Measurements from ENCODE around the gene SHLD1.

The SHLD1 gene

DNA sequence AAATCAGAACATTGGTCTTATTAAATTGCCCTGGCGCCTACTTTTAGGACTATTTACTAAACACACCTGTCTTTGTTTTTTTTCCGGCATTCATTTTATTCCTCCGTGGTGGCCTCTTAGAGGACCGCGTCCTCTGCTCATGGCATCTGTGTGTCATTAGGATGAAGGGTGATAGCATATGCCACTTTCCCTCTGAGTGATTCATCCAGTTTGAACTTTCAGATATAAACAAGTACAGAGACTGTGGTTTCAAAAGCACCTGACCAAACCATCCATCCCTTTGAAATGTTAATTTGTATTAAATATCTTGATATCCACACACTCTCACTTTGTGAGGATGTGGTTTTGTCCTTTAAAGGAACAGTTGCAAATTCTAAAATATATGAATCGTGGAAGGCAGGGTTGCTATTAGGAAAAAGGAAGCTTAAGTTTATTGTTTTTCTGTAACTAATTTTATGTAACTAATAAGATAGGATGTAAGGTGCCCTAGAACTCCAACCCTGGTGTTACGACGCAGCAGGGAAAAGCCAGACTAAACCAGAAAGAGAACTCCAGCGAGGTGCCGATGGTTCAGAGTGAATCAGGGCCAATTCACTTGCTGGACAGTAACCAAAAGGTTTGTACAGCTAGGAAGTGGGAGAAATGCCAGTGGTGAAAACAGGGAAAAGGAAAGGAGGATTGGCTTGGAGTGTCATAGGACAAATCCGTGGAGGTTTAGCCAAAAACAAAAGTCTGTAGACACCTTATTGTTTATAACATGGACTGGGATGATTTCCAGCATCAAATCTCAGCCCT lies 98.7 kb downstream of the SHLD1 start:
- DNase-seq (ENCODE audit: low read depth) = peak; percentile 72

DNA sequence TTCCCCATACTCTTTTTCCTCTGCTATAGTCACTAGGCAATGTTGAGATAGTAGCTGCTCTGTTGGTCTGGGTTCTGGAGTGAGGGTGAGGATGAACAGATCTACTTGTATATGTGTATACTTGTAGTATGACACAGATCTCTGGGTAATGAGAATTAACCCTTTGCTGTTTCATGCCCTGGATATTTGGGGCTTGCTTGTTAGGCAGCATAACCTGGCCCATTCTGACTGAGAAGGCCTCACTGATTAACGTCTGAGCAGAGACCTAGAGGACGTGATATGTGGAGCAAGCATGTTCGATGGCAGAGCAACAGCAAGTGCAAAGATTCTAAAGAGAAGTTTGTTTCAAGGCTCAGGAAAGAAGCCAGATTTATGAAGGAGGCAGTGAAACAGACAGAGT lies 105.7 kb downstream of the SHLD1 start:
- no peak for DNase-seq (ENCODE audit: low read depth)

DNA sequence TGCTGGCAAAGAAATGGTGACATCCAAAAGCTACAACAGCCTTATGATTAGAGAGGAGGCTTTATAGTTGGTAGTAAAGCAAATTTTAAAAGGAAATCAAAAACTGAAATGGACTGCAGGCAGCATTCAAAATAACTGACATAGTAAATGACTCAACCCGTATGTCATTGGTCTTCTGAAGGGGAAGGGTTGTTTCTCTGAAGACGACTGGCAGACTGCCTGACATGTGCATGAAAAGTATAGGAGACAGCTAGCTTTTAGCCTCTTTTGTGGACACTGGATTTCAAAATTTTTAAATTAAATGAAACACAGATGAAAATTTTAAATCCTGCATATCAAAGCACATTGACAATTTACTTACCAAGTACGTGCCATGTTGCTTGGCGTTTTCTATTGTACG lies 109.4 kb downstream of the SHLD1 start:
- peak; percentile 24 for DNase-seq (ENCODE audit: low read depth)

DNA sequence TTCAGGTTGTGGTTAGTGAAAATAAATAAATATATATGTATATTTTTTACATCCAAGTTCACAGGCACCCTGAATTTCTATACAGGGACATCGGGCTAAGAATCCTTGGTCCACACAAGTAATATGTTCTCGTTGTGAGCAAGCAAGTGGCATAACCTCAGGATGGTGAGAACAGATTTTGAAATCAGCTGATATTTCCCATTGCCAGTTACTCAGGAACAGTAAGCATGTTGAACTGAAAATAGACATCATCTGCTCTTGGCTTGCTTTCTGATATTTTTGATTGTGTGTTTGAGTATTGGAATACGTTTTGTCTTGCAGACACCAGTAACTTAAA lies 112.5 kb downstream of the SHLD1 start:
- peak; percentile 37 for DNase-seq (ENCODE audit: low read depth)

DNA sequence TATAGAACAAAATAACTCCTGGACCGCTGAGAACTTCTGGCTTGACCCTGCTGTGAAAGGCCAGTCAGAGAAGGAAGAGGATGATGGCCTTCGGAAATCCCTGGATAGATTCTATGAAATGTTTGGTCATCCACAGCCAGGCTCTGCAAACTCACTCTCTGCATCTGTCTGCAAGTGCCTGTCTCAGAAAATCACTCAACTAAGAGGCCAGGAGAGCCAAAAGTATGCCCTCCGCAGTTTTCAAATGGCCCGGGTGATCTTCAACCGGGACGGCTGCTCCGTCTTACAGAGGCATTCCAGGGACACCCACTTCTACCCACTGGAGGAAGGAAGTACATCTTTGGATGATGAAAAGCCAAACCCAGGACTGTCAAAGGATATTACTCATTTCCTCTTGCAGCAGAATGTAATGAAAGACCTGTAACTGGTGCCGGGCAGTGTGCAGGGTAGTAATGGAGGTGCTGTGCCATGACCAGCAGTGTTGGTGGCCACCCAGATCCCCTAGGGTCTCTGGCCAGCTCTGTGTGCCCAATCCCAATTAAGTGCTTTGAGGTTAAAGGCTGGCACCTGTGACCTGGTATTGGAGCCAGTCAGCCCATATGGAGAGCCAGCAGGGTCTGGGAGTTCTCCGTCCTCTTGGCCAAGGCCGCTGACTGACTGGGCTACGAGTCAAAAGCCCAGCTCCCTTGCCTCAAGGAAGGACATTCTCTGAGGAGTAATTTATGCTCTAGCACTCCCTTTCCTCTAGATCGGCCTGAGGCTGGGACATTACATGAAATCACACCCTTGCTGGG lies 113.0 kb downstream of the SHLD1 start:
- peak; percentile 86 for DNase-seq (ENCODE audit: low read depth)

DNA sequence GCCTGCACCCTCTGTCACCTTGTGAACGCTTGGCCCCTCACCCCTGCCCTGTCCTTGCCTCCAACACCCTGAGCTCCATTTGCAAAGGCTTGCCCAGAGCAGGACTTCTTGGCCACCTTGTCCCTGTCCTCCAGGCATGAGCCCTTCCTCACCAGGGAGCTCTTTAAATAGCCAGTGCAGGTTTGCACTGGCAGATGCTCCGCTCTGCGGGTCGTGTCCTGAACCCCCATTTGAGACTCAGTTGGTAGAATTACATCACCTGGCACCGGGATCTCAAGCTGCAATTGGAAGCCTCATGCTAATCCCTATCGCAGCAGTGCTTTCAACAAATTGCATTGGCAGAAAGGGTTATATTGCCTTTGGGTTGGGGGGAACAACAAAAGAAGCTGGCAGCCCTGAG lies 114.2 kb downstream of the SHLD1 start:
- DNase-seq (ENCODE audit: low read depth) = no peak

DNA sequence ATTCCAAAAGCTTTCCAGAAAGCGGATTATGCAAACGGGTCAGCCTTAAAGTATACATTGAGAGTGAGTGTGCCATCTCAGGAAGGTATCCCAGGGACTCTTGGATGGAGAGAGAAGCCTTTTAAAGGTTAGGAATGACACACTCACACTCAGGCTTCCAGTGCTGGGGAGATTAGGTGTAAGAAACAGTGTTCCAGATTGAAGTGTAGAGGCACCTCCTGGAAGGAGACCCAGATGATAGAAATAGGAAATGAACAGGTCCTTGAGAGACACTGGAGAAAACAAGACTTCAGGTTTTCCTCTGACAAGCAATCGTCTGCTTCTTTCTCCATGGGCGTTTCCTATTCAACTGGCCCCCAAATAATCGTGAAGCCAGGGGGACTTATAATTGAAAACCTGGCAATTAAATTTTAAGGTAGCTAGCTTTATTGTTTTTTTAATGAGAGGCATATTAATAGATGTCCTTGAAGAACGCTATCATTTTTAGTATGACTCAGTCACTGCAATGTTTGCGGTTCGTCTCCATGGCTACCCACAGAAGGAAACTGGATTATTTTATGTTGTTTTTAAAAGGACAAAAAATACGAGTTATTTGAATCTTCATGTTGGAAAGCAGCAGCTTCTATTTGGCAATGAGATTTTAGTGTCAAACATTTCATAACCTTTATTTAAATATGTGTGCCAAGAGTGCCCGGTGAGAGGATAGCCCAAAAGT lies 114.8 kb downstream of the SHLD1 start:
- peak; percentile 86 for DNase-seq (ENCODE audit: low read depth)

DNA sequence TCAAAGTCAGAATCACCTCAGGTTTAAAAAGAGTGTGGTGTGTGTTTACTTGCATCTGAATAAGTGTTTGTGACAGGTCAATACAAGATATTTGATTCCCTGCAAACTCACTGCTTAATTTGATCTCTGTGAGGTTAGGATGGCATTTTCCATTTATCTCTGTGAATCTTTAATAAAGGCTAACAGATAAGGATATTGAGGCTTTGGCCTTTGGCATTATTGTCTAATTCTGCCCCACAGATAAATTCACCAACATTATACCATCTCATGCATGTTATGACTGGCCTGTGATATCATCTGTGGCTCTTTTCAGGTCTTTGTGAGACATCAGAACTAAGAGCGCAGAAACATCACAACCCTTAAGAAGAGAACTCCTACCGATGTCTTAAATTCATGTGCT lies 115.4 kb downstream of the SHLD1 start:
- DNase-seq (ENCODE audit: low read depth) = peak; percentile 43

DNA sequence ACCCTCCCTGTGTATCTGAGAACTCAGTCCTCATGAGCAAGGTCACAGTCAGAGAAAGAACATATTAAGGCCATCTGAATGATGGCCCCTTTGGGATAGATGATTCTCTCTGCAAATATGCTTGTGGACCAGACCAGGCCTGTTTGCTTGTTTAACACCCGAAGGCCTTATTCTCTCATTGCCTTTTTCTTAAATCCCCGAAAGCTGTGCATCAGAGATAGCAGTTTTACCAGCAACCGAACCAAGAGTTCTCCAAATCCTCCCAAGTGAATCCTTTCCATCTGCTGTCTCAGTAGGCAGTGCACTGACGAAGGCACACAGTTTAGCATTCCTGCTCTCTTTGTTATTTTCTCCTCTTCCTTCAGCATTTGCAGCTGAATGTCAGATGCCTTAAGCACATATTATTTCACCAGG lies 120.4 kb downstream of the SHLD1 start:
- no peak for DNase-seq (ENCODE audit: low read depth)

DNA sequence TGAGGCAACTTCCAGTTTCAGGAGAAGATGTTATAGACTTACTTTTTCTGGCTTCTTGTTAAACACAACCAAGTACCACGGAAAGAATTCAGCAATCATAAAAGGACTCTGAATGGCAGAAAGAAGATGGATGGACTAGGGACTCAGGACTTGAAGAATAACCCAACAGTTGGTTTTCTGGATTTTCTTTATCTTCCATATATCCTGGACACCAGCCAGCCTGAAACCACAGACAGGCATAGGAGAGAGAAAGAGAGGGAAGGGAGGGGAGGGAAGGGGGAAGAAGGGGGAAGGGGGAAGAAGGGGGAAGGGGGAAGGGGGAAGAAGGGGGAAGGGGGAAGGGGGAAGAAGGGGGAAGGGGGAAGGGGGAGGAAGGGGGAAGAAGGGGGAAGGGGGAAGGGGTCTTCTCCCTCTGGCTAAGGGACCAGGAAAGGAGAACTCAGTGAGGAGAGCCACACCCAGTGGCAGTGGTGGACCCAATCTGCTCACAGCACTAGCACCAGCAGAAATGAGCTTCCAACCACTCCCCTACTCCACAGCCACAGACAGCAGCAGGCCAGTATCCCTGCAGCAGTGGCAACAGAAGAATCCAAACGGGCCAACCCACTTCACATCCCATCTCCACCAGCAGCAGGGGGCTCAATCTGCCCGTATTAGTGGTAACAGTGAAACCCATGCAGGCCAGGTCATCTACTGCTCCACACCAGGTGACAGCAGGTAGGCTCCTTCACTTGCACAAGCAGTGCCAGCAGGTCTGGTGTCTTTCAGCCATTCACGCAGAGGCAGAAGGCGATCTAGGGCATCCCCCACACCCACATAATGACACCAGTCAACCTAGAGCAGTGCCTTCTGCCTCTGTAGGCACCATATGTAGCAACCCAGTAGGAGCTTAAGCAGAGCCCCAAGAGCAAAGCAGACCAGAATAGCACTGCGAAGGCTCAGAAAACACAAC lies 121.5 kb downstream of the SHLD1 start:
- peak; percentile 46 for DNase-seq (ENCODE audit: low read depth)

DNA sequence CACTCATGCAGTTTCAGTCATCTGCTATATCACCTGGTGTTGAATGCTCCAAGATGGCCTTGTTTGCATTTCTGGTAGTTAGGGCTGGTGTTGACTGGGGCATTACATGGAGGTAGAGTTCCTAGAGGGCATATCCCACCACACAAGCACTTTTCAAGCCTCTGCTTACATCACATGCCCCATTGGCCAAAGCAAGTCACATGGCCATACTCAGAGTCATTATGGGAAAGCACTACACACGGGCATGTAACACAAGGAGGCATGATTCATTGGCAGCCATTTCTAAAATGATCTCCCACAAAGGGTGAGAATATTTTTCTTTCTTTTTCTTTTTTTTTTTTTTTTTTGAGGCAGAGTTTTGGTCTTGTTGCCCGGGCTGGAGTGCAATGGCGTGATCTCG lies 126.9 kb downstream of the SHLD1 start:
- DNase-seq (ENCODE audit: low read depth) = no peak

DNA sequence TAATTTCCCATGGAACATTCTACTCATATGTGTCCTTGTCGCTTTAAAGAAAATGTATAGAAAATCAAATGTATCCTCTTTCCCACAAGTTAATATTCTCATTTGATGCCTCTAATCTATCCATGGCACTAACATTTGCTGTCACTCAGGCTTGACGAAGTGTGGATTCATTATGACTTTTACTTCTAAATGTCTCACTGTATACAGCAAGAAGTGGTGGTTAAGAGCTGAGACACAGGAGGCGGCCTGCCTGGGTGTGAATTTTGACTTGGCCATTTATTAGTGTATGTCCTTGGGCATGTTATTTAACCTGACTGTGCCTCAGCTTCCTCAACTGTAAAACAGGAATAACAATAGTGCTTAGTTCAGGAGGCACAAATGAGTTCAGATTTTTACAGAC lies 130.1 kb downstream of the SHLD1 start:
- DNase-seq (ENCODE audit: low read depth) = no peak

DNA sequence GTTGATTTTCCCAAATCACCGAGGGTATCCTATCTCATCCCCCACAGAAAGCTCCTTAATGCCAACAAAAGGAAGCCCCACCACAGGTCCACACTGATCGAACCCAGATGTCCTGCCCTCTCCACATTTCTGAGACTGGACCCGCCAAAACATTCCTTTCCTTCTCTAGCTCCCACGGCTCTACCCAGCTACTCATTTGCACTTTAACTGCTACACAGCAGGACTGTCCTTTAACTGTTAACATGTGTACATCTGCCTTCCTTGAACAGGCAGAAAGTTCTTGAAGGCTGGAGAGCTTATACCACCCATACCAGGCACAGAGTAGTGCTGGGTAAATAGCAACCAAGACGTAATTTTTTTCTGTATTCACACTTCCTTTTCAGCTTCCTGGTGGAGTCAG lies 131.5 kb downstream of the SHLD1 start:
- DNase-seq (ENCODE audit: low read depth) = no peak

DNA sequence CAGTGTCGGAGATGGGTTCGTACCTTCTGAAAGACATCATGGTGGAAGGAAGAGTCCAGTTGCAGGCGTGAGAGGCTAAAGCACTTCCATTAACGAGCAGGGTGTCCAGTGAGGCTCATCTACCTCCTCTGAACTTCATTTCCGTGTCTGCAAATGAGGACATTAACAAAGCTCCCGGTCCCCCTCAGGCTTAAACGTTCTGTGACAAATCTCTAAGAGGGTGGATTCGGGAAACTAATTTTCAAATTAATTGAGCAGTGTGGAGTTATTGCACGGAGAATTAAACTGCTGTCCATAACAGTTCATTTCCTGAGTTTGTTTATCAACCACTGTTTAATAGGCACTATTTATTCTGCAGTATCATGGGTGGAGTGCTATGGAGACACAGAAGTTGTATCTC lies 132.0 kb downstream of the SHLD1 start:
- no peak for DNase-seq (ENCODE audit: low read depth)

DNA sequence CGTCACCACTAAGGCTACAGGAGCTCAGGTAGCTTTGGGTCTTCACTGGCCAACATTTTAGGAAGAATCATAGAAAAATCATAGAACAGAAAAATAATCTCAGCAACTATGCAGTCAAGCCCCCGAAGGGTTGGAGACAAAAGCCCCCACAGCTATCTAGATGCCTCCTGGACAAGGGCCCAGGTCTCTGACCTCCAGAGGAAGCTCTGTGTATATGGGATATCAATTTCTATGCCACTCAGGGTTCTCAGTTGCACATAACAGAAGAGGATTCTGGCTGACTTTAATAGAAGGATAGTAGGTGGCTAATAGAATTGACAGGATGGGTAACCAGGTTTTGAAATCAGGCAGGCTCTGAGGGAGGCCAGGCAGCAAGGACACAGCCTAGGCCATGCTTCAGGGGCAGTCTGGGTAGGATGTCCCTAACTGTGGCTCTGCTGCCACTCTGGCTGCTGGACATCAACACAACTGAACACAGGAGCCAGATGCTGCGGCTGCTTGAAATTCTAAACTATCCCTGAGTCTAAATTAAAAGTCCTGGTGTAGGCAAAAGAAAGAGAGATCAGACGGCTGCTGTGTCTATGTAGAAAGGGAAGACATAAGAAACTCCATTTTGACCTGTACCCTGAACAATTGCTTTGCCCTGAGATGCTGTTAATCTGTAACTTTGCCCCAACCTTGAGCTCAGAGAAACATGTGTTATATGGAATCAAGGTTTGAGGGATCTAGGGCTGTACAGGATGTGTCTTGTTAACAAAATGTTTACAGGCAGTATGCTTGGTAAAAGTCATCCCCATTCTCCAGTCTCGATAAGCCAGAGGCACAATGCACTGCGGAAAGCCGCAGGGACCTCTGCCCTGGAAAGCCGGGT lies 134.5 kb downstream of the SHLD1 start:
- DNase-seq (ENCODE audit: low read depth) = no peak

DNA sequence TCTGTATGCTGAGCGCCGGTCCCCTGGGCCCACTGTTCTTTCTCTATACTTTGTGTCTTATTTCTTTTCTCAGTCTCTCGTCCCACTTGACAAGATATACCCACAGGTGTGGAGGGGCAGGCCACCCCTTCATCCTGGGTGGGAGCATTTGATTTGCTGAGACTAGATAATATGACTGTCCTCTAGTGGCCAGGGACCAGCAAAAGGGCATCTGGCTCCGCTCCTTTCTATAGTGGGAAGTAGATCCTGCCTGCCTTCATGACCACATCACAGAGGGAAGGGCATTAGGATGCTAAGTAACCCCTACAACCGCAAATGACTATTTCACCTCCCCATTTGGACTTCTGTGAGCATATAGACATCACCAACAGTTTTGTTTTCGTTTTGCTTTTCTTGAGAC lies 135.7 kb downstream of the SHLD1 start:
- no peak for DNase-seq (ENCODE audit: low read depth)

DNA sequence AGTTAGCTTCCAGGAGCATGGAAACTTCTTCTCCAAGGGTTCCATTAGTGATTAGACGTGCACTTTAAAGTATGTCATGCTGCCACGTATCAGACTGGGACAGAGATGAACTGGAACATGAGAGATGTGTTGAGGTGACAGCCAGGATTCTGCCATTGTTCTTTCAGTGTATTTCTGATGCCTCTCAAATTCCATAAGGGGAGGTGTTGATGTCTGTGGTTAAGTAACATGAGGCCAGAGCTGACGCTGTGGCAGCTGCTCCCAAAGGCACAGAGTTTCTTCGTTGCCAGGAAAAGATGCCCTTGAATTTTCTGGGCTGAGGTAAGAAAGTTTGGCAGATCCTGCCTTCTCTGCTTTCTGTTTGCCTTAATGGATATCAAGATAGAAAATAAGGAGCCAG lies 136.6 kb downstream of the SHLD1 start:
- no peak for DNase-seq (ENCODE audit: low read depth)

DNA sequence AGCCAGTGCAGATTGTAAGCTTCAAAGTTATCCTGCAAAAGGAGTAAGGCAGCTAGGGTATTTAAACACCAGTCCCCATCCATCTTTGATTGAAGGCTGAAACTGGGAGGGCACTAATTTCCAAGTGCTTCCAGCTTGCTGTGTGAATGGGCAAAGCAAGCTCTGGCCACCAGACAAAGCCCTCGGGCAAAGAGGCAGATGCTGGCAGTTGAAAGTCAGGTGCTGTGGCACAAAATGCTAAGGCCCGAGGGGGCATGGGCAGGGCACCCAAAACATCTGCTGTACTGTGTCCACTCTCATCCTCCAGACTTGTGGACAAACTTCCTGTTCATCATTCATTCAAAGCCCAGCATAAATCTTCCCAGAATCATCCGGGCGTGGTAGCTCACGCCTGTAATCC lies 137.2 kb downstream of the SHLD1 start:
- DNase-seq (ENCODE audit: low read depth) = no peak

DNA sequence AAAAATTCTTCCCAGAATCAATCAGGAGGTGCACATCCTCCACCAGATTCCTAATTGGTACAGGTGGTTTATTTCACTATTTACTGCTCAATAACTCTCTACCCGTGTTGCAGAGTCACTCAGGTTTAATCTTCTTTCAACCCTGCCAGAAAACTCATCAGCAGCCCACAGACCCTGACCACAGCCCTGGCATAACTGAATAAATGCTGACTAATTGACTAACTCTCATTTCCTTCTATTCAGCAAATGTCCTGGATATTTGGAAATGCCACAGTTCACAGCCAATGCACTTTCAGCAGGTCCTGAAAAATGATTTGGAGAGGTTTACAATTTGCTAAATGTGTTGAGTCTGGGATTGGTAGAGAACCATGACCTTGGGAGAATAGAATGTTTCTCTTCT lies 137.8 kb downstream of the SHLD1 start:
- peak; percentile 12 for DNase-seq (ENCODE audit: low read depth)

DNA sequence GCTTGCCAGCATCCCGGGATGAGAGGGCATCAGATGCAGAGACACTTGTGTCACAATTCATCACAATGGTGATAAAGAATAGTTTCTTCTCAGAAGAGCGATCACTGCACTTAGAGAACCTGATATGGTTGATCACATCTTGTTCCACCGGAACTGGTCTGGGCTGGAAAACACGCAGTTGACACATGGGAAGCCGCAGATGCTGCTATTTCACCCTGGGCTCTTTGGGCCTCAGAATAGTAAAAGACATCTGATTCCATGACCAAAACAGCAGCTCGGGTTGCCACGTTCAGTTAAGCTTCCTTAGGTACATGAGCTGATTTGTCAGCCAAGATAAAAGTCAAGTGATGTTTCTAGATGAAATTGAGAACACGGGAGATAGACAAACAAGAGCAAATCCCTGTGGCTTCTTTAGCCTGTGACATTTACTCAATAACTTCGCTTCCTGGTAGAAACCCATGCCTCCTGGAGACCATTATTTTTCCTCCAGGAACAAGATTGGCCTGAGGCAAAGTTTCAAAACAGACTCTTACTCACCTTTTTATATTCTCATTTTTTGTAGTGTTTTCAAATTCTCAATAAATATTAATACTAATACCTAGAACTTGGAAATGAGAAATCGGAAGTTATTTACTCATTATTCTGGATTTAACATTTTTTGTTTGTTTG lies 140.7 kb downstream of the SHLD1 start:
- no peak for DNase-seq (ENCODE audit: low read depth)

All from amniotic epithelial cell (primary cell).